GM18858 (cell line): ENCODE data around the gene CHN1.

Experiments
- ATAC-seq: cut with Tn5 transposase; IDR thresholded peaks from one replicate; pipeline ENCODE4 v1.9.1; 2021; ENCODE audit not compliant: unreplicated experiment

CHN1 gene

DNA sequence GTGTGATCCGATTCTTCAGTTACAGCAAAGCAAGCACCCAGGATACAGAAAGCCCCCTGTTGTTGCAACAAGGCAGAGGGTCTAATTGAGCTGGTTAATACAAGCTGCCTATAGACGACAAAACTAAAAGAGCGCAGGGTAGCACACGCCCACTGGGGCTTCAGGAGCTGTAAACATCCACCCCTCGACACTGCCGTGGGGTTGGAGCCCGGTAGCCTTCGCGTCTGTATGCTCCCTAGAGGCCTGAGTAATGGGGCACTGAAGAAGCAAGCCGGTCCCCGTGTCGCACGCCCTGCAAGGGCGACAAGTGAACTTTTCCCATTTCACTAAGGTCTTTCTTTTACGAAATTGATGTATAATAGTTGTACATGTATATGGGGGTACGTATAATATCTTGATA lies 216.2 kb downstream of the CHN1 start:
- ATAC-seq = no peak

DNA sequence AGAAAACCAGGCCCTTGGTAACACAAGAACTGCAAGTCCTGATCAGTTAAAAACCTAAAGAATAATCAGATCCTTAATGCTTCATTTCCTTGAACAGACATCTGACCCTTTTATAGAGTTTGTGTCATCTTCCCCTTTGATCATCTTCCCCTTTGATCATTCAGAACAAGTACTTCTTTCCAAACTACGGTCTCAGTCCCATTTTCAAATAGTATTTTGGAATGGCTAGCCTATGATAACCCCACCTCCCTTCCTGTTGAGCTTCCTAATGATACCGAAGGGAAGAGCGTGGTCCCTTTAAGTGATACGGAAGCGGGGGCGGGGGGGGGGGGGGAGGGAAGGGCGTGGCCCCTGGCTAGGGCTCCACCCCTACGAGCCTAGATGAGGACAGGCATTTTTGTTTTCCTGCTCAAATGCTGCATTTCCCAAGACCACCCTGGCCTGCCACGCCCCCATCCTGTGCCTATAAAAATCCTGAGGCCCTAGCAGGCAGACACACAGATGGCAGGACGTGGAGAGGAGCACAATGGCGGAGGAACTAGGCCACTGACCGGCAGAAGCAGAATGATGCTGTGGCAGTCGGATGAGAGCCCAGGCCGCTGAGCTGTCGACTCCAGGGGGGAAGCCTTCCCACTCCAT lies 216.8 kb downstream of the CHN1 start:
- ATAC-seq = no peak

DNA sequence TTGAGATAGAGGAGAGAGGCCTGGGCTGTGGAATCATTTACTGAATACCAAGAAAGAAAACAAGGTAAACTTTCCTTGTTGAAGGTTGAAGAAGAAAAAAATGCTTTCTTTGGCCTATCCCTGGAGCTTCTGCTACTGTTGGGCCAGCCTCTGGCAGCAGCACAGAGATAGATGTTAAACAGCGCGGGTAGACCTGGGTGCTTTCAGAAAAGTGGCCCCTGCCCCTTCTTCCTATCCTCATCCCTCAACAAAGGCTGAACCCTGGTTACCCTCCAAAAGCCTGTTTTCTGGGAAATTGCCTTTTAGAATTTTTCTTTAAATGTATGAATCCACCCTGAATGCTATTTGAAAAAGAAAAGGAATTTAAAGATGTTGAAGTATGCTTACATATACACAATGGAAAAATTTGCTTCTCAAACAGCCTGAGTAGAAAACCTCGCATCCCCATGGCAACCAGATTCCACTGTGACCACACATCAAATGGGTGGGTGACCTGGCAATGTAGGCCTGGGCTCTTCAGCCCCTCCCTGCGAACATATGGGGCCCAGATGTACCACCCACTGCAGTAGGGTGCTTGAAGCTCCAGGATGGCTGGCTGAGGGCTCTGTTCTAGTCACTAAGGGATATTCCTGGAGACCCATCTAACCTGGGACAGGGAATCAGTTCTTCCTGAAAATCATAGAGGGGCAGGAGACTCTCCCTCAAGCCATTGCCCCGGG lies 217.5 kb downstream of the CHN1 start:
- no peak for ATAC-seq

DNA sequence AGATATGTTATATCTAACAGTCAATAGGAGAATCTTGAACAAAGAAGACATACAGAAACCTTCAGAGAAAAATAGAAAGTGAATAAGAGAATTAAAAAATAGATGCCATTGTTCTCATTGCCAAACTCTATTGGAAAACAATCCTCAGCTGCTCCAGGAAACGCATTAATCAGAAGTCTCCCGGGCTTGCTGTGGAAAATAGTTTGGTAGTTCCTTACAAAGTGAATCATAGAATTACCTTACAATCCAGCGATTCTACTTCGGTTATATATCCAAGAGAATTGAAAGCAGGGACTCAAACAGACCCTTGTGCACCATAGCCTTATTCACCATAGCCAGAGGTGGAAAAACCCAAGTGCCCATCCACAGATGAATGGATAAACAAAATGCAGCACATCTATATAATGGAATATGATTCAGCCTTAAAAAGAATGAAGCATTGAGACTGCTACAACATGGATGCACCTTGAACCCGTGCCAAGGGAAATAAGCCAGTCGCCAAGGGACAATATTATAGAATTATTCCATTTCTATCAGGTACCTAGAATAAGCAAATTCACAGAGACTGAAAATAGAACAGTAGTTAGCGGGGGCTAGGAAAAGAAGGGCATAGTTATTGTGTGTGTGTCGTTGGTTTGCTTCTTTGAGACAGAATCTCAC lies 219.0 kb downstream of the CHN1 start:
- no peak for ATAC-seq

DNA sequence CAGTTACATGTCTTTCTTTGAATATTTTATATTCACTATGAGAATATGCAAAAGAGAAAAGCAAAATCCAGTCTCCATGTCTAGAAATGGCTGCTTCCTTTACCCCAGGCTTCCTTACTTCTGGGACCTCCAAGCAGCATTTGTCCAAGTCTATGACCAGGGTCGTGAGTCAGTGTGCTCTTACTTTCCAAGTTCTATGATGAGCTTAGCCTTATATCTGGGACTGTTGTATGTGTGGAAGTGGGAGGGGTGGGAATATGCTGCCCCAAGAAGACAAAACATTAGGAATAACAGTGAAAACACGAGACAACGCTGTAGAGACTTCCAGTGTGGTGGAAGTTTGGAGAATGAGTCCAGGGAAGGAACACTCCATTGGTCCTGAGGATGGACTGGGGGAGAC lies 219.7 kb downstream of the CHN1 start:
- ATAC-seq = no peak

DNA sequence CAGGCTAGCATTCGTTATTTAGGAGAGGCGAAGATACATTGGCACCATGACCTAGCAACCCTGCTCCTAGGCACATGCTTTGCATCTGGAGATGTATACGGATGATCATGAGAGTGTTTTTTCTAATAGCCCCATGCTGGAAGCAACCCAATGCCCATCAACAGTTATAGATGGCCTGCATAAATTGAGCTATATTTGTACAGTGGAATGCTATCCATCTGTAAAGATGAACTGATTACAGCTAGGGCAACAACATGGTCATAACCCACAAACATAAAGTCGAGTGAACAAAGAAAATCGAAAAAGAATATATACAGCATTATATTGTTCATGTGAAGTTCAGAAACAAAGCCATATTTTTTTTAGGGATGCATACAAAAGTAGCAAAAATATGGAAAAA lies 220.3 kb downstream of the CHN1 start:
- no peak for ATAC-seq

DNA sequence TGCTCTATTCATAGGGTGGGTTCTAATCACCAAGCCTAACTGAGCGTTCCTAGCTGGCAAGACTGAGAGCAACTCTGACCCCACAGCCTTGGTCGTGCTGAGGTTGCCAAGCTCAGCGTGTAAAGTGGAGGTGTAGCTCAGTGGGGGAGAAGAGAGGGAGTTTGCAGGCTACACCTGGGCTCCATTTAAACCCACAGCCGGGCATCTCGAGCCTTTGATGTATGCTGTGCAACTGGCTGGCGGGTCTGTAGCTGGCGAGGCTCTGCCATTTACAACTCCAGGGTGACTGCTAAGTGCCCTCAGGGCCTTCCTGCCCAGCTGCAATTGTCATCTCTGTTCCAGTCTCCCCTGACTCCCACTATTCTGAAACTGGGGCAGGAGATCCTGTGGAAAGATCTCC lies 220.9 kb downstream of the CHN1 start:
- ATAC-seq = no peak

DNA sequence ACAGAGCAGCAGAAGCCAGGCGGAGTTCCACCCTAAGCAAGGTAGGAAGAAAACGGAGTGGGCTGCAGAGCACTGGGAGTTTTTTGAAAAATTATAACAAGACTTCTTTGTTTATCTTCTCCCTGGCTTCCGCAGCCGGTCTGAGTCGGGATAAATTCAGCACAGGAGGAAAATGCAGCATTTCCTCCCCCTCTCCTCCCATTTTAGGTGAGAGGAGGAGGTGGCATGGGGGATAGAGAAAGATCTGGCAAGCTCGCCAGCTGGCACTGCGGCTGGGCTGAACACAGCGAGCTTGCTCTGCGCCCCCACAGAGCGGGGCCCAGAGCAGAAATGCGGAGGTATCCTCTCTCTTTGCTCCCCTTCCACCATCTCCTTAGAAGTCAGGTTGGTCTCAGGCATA lies 223.2 kb downstream of the CHN1 start:
- ATAC-seq = no peak

DNA sequence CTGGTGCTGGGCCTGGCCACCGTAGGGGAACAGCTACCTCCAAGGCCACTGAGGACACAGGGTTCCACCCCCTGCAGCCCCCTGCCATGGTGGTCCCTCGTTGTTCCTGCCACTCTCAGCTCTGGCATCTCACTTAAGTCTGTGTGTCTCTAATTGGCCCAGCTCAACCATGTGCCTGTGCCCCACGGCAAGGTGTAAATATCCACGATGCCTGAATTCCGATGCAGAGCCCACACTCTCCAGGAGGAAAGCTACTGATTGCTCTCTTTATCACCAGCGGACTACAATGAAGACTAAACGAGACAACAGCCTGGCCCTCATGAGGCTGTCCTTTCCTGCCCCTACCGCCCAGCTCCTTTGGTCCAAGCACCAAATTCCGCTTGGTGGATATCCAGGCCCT lies 223.9 kb downstream of the CHN1 start:
- ATAC-seq = no peak

DNA sequence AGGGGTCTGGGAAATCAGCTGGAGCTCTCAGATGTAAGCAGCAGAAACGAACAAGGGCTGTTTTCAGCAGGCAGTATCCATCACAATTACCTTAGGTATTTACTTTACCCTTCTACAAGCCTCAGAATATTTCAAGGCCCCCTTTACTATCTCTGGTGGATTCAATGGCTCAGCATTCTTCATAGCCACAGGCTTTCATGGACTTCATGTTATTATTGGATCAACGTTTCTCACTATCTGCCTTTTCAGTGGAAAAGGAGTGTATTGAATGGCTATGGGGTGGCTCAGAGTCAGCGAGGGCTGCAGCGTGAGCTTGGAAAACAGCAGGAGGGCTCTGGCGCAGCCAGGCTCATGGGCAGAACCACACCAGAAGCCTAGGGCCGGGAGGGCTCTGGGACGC lies 224.3 kb downstream of the CHN1 start:
- ATAC-seq = no peak

DNA sequence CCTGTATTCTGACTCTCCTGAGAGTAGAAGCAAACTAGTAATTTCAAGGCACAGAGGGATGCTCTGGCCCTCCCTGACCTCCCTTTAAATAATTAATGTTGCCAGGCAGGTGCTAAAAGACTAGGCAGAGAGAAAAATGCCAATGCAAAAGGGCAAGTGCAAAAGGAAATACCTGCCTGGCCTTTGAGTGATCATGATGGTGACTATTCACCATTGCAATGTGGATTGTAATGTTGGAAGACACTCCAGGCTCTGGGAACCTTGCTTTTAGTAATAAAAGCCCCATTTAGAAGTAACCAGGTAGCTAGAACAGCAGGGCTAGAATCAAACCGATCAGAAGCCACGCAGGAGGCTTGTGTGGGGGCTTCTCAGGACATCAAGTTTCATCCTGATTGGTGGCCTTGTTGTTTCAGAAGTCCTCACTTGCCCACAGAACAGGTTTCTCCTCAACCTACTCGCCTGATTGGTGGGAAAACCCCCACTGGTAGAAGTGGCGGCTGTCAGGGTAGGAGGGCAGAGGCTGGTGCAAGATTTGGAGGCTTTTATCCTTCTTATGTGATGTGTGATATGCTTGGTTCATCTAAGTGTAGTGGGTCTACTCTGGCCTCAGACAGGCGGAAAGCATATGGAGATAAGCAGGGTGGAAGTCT lies 224.9 kb downstream of the CHN1 start:
- ATAC-seq = no peak

DNA sequence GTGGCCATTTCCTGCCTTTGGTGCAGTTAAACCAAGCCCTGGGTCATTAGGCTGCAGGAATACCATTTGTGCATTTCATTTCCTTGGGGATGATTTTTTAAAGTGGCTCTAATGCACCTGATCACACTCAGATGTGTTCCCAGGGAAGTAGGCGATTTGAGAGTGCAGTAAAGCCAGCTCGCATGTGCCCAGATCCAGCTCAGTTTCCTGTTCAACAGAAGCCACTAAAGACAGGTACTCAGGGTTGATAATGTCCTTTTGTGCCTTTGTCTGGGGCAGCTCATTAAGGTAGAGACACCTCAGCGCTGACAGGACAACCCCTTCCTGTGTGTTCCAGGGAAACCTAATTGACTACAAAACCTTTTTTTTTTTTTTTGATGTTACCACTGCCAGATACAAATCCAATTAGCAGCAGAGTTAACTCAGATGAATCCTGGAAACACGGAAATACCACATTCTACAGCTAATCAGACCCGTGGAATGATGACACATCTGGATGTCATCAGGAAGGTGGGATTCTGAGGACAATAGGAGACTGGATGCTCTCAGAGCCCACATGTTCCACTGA lies 225.7 kb downstream of the CHN1 start:
- no peak for ATAC-seq

DNA sequence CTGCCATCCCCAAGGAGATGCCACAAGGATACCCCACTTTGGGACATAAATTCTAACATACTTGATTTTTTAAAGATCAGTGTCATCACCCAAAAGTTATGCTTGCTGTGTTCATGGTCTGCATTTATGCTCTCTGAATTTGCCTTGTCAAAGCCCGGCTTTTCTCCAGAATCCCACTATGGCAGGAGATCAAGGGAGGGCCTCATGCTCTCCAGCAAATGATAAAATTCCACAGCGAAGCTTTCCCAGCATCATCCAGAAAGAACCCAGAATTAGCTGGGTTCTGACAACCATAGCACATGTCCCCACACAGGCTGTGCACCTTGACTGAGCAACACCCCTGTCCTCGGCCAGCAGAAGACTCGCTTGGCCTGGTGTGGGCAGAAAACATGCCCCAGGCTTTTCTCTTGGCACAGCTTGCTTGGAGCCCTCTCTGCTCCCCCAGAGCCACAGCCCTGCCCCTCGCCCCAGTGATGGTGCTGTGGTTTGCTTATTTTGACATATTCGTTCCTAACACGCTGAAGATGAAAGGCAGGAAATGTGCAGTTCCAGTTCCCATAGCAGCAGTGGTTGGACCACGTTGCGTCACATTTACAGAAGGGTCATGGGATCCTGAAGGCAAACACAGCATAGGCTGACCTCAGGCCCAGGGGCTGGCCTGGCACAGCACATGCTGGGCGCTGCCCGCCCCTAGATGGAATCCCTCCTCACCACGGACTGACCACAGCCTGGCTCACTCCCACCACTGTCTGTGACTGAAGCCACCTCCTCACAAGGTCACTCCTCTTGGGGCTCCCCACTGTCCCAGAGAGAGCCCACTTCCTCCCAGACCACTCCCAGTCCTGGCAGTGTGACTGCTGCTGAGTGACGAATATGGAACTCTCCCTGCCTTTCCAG lies 226.8 kb downstream of the CHN1 start:
- peak; percentile 49 for ATAC-seq

DNA sequence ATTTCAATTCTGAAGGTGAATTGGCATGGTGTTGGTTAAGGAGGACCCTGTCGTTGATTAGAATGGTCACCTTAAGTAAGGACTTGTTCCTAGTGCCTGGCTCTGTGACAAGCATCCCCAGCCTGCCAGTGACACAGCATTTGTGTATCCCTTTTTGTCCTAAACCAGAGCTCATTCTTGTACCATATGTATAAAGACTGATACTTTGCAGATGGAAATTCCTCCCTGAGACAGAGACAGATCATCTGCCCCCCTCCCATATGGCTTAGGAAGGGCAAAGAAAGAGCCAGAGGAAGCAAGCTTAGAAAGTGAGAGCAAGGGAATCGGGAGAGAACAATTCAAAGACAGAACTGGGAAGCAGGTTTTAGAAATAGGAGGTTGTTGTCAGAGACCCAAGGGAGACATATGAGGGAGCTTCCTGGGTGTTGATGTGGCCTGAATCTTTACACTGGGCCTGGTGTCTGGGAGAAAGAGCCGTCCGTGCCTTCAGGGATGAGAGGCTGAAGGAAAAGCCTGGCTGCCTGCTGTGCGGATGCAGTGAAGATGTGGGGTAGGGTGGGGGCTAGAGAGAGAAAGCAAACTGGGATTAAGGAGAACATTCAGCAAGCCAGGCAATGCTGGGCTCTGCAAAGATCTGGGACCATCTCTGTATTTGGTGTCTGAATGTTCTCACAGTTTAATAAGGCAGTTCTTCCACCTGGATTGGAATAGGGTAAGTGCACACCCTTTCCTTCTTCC lies 227.7 kb downstream of the CHN1 start:
- no peak for ATAC-seq

DNA sequence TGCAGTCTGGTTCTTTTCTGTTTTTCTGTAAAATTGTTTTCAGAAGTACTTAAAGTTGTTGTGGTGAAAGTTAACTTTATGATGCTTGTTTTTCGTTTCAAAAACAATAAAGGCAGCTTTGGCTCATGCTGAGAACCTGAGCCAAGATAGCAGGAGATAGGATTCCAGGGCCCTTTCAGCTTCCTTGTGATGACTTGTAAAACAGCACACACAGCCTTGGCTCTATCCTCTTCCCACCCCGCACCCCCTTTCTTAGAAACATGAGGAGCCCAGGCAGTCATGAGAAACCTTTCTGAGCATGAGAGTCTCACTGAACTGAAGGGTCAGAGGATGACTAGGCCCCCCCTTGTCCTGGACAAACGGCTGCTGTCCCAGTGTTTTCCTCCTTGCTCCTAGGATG lies 228.5 kb downstream of the CHN1 start:
- no peak for ATAC-seq

DNA sequence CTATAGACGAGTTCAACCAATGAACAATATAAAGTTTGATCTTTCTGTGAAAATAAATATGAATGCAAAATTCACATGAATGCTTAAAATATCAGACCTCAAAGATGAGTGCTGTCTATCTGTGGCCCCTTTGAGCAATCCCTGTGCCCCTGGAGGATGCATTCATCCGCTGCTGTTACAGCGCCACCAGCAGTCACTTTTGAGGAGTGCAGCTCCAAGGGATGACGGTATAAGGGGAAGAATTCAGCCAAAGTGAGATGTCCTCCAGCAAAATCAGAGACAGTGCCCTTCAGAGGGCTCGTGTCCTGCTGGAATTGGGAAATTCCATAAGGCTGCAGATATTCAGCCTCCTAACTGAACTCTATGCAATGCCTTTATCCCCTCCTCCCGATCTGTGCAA lies 229.0 kb downstream of the CHN1 start:
- no peak for ATAC-seq

DNA sequence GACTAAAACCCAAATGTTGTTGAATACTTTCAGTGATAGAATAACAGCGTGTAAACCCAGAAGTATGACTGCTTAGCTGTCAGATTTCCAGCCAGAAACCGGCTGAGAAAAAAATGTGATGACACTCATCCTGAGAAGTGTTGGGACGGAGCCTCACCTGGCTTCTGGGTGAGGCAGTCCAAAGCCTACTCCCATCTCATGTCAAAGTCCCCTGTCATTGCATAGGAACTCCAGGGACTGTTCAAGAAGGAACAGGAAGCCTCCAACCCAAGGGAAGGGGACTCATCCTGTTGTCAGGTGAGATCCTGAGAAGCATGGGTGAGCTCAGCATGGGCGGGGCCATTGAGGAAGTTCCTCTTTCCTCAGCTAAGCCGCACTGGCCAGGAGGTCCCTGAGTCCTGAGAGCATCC lies 229.6 kb downstream of the CHN1 start:
- no peak for ATAC-seq

DNA sequence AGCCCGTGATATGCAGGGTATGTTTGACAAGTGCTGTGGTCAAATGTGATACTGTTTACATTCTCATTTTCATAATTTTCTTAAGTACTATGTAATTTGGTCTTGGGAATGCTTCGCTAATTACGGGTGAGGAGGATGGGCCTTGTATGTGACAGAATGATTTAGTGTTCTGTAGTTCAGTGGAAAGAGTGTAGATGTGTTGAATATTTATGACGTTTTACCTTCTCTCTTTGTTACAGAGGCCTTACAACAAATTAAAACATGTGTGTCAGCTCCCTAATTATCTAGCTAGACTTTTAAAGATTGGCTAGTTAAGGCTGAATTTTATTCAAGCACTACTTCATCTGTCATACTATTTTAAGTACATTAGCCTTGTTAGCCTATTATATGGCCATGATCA lies 230.3 kb downstream of the CHN1 start:
- no peak for ATAC-seq

DNA sequence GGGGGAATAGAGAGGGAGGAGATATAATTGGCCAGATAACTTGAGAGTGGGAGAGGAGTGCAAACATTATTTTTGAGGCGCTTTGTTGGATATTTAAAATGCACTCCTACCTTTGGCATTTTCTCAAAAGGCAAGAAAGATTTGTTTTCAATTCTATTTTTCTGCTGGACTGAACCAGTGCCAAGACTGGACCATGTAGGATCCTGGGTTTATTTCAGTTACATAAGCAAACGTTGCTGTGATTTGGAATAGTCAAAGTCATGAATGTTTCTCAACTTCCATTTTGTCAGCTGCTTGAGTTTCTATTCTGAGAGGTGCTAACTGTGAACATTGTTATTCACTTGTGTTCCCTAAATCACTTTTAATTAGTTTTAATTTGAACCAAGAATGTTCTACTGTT lies 232.0 kb downstream of the CHN1 start:
- ATAC-seq = no peak

DNA sequence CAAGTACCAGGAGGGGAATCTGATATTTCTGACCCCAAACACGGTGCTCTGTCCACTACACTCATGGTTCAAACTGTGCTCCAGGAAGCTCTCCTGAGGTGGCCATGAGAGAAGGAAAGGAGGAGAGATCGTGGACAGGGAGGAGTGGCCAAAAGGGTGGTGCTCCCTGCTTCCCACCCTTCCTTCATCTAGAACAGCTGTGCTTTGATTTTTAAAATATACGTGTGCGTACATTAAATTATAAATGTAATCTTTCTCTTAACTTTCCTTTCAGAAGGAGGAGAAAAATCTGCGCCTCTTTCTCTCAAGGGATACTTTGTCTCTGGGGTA lies 232.7 kb downstream of the CHN1 start:
- no peak for ATAC-seq
